ENCODE measurements around the gene DAPK1. TPM values are rescaled to one million over a fixed set of nuclear protein-coding genes. Genes with fewer than 3 reads are reported as not detected.

The DAPK1 gene
- total RNA-seq, 1 donor from 2014 or later, result 35.1 TPM

DNA sequence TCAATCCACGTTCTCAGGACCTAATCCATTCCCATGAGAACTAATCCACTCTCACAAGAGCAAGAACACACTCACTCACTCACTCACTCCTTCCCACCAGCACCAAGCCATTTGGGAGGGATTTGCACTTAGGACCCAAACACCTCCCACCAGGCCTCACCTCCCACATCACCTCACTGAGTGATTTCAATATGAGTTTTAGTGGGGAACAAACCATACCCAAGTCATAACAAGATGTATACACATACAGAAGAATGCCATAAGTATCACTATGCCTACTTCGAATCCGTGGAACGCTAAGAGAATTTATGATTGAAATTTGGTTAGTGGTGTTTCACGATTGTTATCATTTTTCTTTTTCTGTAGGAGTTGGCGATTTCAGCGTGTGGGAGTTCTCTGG, 199.0 kb downstream of the DAPK1 start:
- TF ChIP-seq, protein P1, sequence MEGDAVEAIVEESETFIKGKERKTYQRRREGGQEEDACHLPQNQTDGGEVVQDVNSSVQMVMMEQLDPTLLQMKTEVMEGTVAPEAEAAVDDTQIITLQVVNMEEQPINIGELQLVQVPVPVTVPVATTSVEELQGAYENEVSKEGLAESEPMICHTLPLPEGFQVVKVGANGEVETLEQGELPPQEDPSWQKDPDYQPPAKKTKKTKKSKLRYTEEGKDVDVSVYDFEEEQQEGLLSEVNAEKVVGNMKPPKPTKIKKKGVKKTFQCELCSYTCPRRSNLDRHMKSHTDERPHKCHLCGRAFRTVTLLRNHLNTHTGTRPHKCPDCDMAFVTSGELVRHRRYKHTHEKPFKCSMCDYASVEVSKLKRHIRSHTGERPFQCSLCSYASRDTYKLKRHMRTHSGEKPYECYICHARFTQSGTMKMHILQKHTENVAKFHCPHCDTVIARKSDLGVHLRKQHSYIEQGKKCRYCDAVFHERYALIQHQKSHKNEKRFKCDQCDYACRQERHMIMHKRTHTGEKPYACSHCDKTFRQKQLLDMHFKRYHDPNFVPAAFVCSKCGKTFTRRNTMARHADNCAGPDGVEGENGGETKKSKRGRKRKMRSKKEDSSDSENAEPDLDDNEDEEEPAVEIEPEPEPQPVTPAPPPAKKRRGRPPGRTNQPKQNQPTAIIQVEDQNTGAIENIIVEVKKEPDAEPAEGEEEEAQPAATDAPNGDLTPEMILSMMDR (IDR thresholded peaks at IDR 0.05; ENCODE audit: insufficient read depth, low read depth, low read length), result no peak
- no peak for TF ChIP-seq EZH2 (IDR thresholded peaks at IDR 0.05; ENCODE audit: insufficient read depth, low read length)
- Mint-ChIP-seq H3K4me3 (ENCODE audit: unreplicated experiment) (no peak overlapping the region), H3K4me1 (ENCODE audit: low read depth, unreplicated experiment) (peaks cover 7% of the 10 kb centered on the region), H3K36me3 (ENCODE audit: low read depth, unreplicated experiment) (peaks cover 31% of the 10 kb centered on the region), H3K9me3 (ENCODE audit: unreplicated experiment) (peaks cover 6% of the 10 kb centered on the region), H3K27ac (ENCODE audit: unreplicated experiment) (no peak overlapping the region), H3K27me3 (ENCODE audit: low read depth, unreplicated experiment) (no peaks in the 10 kb centered on the region)
- no peak for DNase-seq (ENCODE audit: low read depth)
- no peak overlapping the region for H3K4me2 ChIP-seq (ENCODE audit: low read length)
- no peak overlapping the region for H2AFZ ChIP-seq (ENCODE audit: low read depth, low read length)
- no peak for FAIRE-seq
- peaks cover 3% of the 10 kb centered on the region for H3K4me1 ChIP-seq (ENCODE audit: insufficient read depth, low read length)
- H3K36me3 ChIP-seq (ENCODE audit: insufficient read depth, low read length), result no peaks in the 10 kb centered on the region
- no peaks in the 10 kb centered on the region for H3K27me3 ChIP-seq (ENCODE audit: insufficient read depth, low read length)
- no peak overlapping the region for H3K9ac ChIP-seq (ENCODE audit: low read length)
- no peak overlapping the region for H3K27ac ChIP-seq (ENCODE audit: low read depth, low read length)
- H3K4me3 ChIP-seq (ENCODE audit: insufficient read depth, low read depth, low read length), result no peak overlapping the region
- H3K9me3 ChIP-seq (ENCODE audit: insufficient read depth, low read depth, low read length), result no peaks in the 10 kb centered on the region
- no peaks in the 10 kb centered on the region for H3K79me2 ChIP-seq (ENCODE audit: insufficient read depth, low read length)
- H4K20me1 ChIP-seq (ENCODE audit: insufficient read depth, low read length), result no peaks in the 10 kb centered on the region

DNA sequence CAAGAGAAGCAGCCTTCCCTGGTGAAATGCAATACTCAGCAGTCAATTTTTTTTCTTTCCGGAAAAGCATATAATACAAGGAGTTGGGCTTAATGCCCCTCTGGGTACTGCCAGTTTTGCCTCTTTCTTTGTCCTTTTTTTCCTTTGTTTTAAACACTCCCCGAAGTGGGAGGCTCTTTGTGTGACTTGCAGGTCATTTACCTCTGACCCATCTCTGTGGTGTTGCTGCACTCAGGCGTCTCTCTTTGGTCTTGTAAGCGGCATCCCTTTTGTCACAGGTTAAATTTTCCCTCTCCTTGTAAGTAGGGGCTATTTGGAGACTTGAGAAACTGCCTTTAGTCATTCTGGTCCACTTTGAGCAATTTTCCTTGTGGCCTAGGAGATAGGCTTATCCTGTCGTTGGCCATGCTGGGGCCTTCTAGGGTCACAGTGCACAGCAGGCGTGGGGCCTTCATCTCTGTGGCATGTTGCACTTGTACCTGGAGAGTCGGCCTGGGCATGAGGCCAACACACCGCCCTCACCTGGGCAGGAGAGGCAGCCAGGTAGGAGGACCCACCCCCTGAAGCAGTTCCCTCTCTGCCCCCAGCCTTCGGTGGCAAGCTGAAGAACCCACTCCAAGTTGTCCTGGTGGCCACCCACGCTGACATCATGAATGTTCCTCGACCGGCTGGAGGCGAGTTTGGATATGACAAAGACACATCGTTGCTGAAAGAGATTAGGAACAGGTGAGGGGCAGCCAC, 200.6 kb downstream of the DAPK1 start:
- H3K79me2 ChIP-seq (ENCODE audit: insufficient read depth, low read length), result no peaks in the 10 kb centered on the region
- no peak overlapping the region for H3K4me3 ChIP-seq (ENCODE audit: insufficient read depth, low read depth, low read length)
- Mint-ChIP-seq H3K4me1 (ENCODE audit: low read depth, unreplicated experiment) (peaks cover 11% of the 10 kb centered on the region), H3K9me3 (ENCODE audit: unreplicated experiment) (peaks cover 3% of the 10 kb centered on the region), H3K27ac (ENCODE audit: unreplicated experiment) (no peak overlapping the region), H3K4me3 (ENCODE audit: unreplicated experiment) (no peak overlapping the region), H3K36me3 (ENCODE audit: low read depth, unreplicated experiment) (peaks cover 29% of the 10 kb centered on the region), H3K27me3 (ENCODE audit: low read depth, unreplicated experiment) (no peaks in the 10 kb centered on the region)
- no peaks in the 10 kb centered on the region for H3K9me3 ChIP-seq (ENCODE audit: insufficient read depth, low read depth, low read length)
- H3K9ac ChIP-seq (ENCODE audit: low read length), result no peak overlapping the region
- no peaks in the 10 kb centered on the region for H4K20me1 ChIP-seq (ENCODE audit: insufficient read depth, low read length)
- no peaks in the 10 kb centered on the region for H3K36me3 ChIP-seq (ENCODE audit: insufficient read depth, low read length)
- DNase-seq (ENCODE audit: low read depth) (no peak), FAIRE-seq (no peak)
- no peak overlapping the region for H3K27ac ChIP-seq (ENCODE audit: low read depth, low read length)
- H2AFZ ChIP-seq (ENCODE audit: low read depth, low read length), result no peak overlapping the region
- H3K27me3 ChIP-seq (ENCODE audit: insufficient read depth, low read length), result no peaks in the 10 kb centered on the region
- H3K4me2 ChIP-seq (ENCODE audit: low read length), result no peak overlapping the region
- no peak for TF ChIP-seq EZH2 (IDR thresholded peaks at IDR 0.05; ENCODE audit: insufficient read depth, low read length)
- TF ChIP-seq, protein P1 (IDR thresholded peaks at IDR 0.05; ENCODE audit: insufficient read depth, low read depth, low read length), result no peak
- peaks cover 7% of the 10 kb centered on the region for H3K4me1 ChIP-seq (ENCODE audit: insufficient read depth, low read length)

DNA sequence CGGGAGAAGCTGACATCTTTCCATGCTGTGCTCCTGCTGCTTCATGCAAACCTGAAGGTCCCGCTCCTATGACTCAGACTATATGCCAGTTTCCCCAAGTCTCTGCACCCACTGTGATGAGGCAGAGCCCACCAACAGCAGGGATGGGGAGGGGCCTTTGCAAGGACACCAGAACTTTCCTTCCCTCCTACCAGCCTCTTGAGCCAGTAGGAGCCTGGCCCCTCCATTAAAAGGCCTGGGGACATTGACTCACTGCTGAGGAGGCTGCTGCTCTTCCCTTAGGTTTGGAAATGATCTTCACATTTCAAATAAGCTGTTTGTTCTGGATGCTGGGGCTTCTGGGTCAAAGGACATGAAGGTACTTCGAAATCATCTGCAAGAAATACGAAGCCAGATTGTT, 202.2 kb downstream of the DAPK1 start:
- Mint-ChIP-seq H3K36me3 (ENCODE audit: low read depth, unreplicated experiment) (peaks cover 24% of the 10 kb centered on the region), H3K27me3 (ENCODE audit: low read depth, unreplicated experiment) (no peaks in the 10 kb centered on the region), H3K4me1 (ENCODE audit: low read depth, unreplicated experiment) (peaks cover 13% of the 10 kb centered on the region), H3K9me3 (ENCODE audit: unreplicated experiment) (no peaks in the 10 kb centered on the region), H3K27ac (ENCODE audit: unreplicated experiment) (no peak overlapping the region), H3K4me3 (ENCODE audit: unreplicated experiment) (no peak overlapping the region)
- Histone ChIP-seq H3K4me1 (ENCODE audit: insufficient read depth, low read length) (peaks cover 11% of the 10 kb centered on the region), H4K20me1 (ENCODE audit: insufficient read depth, low read length) (no peaks in the 10 kb centered on the region), H3K27me3 (ENCODE audit: insufficient read depth, low read length) (no peaks in the 10 kb centered on the region), H3K79me2 (ENCODE audit: insufficient read depth, low read length) (no peaks in the 10 kb centered on the region), H3K36me3 (ENCODE audit: insufficient read depth, low read length) (no peaks in the 10 kb centered on the region), H3K4me3 (ENCODE audit: insufficient read depth, low read depth, low read length) (no peak overlapping the region), H3K9ac (ENCODE audit: low read length) (no peak overlapping the region), H3K27ac (ENCODE audit: low read depth, low read length) (no peak overlapping the region), H3K4me2 (ENCODE audit: low read length) (no peak overlapping the region), H2AFZ (ENCODE audit: low read depth, low read length) (no peak overlapping the region), H3K9me3 (ENCODE audit: insufficient read depth, low read depth, low read length) (no peaks in the 10 kb centered on the region)
- no peak for FAIRE-seq
- TF ChIP-seq, protein P1 (IDR thresholded peaks at IDR 0.05; ENCODE audit: insufficient read depth, low read depth, low read length), result no peak
- no peak for TF ChIP-seq EZH2 (IDR thresholded peaks at IDR 0.05; ENCODE audit: insufficient read depth, low read length)
- DNase-seq (ENCODE audit: low read depth), result no peak
